Stimulated activated CD8-positive, alpha-beta memory T cell treated with anti-CD3 and anti-CD28 coated beads, Interleukin-7, amount 100 ng/mL, for 4 hours (primary cell): ENCODE data around the gene RUNX1.

ENCODE experiments used
- DNase-seq, 2 donors: peaks; one replicate each; pipeline ENCODE4 v3.0.0-alpha.2; 2020; ENCODE audit warnings: low read depth in 2 of 2

Gene RUNX1

DNA sequence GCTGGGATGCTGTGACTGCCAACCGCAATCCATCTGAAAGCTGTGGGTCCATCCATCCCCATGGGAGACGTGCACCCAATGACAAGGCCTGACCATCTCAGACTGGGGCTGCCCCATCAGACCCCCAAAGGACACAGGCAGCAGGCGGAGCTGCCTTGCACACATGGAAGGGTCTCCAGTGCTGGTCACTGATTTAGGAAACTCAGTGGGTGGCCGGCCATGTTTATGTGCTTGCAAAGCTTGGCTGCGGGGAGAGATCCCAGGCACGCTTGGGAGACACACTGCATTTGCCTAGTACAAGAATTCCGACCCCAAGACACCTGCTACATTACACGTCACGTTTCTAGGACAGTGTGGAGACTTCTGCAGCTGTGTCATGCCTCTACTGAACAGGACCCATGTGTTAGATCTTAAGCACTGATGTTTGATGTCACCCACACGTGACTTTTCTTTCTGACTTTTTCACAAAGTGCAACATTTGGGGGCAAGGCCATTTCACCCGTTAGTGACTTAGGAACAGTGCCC, 198.9 kb downstream of the RUNX1 start:
- DNase-seq: no peak

DNA sequence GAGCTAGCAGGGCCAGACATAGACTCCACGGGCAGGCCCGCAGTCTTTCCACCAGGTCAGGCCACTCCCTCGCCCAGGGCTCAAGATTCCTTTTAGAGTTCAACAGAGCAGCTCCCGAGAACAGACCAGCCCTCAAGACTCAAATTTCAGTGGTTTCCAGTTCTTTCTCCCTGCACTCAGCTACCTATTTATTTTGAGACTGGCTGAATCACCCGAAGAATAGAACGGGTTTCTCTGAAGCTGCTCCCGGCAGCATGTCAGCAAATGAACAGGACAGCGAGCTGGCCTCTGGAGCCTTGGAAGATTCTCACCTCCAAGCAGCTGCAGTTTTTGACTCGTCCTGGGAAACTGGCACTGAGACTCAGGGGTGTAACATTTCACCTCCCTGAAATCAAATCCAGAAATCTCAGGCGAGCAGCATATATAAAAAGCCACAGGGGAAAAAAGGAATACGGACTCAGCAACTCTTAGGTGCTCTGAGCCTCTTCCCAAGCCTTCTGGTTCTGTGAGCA, 202.4 kb downstream of the RUNX1 start:
- no peak for DNase-seq

DNA sequence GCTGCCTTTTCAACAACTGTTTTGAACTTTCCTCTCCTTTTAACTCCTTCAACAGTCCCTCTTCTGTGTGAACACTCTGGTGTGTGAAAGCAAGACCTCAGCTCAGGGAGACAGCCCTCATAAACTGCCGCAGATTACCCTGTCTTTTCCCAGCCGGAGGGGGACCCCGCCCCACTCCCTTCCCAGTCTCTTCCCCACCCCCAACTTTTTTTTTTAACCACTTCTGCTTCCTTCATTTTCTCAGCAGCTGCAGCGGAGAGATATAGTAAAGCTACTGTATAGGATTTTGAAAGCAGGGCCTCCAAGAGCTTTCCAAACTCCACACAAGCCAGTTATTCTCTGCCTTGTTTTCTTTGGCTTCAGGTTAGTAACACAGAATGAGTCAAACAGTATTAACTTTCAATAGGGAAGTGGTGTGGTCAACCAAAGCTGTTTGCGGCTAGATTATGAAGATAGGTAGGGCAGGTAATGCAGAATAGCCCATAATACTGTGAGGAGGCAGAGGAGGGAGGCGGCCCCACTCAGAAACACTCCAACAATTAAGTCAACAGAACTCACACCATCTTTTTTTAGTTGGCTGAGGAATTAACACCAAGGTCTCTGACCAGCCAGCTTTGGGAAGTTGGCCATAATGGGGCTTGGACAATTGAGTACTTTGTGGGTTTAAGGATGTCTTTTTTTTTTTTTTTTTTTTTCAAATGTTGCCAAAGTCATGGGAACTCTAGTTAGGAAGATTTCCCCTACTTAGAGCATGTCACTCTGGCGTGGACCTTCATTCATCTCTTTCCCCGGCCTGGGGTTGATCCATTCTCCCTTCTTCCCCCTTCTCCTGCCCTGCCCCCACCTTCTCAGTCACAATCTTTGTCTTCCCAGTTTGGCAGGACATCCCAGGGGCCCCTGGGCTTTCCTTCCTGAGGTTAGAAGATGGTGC, 203.3 kb downstream of the RUNX1 start:
- DNase-seq: peak in 1 of 2 donors; percentile 8

DNA sequence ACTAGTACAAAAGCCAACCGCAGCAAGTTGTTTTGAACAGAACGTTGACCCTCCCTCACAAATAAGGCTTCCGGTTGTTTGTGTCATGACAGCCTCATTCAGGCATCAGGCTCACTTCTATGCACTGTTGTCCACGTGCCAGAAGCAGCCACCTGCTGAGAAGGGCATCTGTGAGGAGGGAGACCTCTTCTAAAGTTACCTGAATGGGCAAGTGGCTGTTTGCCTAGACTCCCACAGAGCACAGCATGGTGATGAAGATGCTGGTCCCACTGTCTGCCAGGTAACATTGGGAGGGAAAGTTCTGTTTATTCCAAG, 204.2 kb downstream of the RUNX1 start:
- DNase-seq: no peak

DNA sequence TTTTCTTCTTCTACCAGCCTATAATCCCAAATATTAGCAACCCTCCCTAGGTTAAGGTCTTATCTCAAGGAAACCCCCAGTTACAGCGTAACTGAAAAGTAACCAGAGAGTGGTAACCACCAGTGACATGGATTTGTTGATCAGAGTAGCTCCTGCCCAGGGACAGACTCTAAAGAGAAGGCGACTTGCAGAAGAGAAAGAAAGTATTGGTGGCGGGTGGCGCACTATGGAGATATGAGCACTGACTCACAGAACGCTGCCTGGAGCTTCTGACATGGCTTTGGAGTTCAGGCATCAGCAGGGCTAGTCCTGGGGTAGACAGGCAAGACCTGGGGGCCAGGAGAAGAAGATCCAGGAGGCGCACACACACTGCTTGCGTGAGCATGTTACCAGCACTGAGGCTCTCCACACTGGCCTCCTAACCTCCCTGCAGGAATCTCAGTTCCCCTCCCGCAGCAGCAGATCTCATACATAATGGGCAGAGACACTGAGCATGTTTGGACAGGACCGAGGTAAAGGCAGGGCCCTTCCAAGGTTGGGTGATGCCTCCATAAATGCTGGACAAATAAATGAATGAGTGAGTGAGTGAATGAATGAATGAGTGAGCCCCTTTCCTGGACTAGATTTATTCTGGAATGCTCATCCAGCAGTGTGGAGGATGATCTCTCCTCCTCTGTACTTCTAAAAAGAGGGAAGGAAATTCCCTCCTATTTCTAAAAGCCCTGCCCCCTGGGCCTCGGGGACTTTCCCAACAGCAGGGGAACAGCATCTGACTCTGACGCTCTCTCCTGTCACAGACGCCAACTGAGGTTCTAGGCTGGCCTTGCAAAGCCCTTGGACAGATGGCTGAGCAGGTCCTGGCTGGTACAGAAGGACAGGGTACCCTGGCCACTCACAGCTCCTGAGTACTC, 204.8 kb downstream of the RUNX1 start:
- no peak for DNase-seq

GRCh38 chr21:34843562-34843961, 205.5 kb downstream of the RUNX1 start:
- no peak for DNase-seq

DNA sequence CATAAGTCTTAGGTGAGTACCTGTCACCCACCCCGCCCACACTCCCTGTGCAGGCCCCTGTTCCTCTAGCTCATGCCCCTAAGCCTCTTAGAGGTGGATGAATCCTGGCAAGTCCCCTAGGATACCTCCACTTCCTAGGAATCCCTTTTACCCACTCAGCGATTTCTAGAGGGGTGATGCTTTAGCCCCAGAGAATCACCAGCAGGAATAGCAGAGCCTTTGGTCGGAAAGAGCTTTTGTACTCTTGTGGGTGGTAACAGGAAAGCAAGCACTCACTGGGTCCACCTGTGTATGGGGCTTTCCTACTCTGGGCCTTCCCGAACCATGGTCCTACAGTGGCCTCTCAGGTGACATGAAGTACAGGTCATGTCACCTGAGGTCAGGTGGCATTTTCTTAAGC, 207.9 kb downstream of the RUNX1 start:
- DNase-seq: no peak

- DNase-seq: no peak
These were observed 208.4 kb downstream of the RUNX1 start for GRCh38 chr21:34840693-34841092.

DNA sequence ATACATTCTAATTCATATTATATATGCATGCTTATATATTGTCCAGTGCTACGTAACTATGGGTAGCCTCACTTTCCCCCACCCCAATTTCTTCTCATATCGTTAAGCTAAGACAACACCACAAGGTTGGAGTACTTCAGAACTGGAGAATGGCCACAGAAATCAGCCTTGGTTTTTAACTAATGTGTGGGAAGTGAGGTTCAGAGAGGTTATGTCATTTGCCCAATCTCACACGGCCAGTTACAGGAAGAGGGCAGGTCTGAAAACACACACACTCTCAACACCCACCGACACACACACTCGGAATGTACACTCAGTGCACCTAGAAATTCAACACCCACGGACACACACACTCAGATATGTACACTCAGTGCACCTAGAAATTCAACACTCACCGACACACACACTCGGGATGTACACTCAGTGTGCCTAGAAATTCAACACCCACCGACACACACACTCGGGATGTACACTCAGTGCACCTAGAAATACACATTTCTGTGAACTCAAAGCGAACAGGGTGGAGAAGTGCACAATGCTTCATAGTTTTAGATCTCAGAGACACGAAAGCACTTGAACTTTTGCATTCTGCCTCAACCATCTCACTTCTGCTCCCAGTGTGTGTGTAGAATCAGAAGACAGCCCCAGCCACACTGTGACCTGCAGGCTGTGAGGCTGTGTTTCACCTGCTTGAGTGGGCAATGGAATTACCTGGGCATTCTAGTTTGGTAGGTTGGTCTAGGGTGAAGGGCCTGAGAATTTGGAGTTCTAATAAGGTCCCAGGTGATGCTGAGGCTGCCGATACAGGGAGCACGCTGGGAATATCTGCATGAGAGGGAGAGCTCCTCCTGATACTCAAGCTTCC, 209.9 kb downstream of the RUNX1 start:
- DNase-seq: no peak

- DNase-seq: no peak
These were observed 212.1 kb downstream of the RUNX1 start for GRCh38 chr21:34836933-34837505.

DNA sequence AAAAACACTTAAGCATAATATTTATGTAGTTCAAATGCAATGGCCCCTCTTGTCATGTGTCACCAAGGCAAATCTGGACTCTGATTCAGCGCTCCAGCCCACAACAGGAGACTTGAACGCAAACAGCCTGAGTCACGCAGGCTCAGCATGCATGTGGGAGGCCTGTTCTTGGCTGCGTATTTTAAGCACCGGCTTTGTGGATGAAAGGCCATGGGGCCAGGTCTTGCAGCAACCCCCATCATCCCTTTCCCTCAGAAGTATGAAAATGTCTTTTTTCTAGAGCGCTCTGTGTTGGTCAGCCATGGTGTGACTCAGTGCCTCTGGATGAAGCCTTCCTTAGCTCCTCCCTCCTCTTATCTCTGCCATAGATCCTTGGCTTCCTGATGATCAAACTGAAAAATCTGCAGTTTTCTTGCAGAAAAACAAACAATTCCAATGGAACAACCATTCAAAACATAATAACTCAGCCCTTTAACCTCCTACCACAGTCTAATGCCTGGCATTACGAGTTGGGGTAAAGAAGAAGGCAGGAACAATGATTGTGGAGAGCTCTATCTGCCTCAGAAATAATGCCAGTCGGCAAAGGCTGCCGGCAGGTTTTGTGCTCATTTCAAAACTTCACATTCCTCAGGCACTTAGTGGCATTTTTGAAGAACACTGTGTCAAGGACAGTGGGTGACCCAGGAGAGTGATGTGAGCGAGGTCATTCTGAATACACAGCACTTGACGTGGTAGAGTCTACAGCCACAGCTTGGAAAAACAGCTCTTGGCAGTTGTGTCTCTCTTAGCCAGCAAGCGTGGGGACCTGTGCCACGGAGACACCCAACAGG, 212.8 kb downstream of the RUNX1 start:
- no peak for DNase-seq

- no peak for DNase-seq
These were observed 213.6 kb downstream of the RUNX1 start for GRCh38 chr21:34835526-34835925.

DNA sequence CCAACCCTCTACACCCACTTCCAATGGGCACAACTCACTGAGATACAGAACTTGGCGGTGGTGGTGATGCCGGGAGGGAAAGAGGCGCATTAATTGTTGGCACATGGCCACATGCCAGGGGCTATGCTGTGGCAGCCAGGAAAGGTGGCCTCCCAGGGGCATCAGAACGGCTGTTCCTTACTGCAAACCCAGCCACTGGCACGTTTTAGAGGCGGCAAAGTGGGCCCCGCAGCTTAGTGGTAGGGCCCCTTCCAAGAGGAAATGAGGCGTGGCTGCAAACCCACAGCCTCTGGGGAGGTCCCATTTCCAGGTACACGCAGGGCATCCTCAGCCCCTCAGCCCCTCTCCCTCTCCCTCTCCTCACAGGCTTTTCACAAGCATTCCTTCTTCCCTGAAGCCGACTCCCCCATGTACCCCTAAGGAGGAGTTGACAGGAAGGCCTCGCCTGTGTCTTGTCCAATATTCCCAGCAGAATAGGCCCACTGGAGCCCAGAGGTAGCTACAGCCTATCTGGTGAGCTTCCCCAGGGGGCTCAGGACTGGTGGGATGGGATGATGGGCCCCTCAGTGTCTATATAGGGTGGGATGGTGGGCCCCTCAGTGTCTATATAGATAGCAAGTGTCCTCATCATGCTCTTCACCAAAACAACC, 214.1 kb downstream of the RUNX1 start:
- DNase-seq: no peak

DNA sequence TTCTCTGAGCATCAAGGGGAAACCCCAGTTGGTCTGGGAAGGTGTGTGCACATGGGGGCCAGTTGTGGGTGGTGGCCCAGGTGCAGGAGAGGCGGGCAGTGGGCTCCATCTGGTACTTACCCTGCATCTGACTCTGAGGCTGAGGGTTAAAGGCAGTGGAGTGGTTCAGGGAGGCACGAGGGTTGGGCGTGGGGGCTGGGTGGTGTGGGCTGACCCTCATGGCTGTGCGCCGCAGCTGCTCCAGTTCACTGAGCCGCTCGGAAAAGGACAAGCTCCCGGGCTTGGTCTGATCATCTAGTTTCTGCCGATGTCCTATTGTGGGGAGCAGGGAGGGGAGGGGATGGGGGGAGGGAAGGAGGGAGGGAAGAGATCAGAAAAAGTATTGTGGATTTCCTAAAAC, 214.8 kb downstream of the RUNX1 start:
- no peak for DNase-seq

- DNase-seq: no peak
These were observed 215.6 kb downstream of the RUNX1 start for GRCh38 chr21:34833465-34833864.

GRCh38 chr21:34830386-34831170, 218.5 kb downstream of the RUNX1 start:
- no peak for DNase-seq

GRCh38 chr21:34827445-34828235, 221.5 kb downstream of the RUNX1 start:
- DNase-seq: no peak

DNA sequence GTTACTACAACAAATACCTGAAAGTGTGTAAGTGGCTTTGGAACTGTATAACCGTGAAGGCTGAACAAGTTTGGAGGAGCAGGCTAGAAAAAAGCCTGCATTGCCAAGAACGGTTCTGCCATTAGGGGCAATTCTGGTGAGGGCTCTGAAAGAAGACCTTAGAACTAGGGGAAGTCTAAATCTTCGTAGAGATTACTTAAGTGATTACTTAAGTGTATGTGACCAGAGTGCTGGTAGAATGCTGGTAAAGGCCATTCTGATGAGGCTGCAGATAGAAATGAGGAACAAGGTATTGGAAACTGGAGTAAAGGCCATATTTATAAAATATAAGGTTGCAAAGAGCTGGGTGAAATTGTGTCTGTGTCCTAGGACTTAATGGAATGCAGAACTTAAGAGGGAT, 222.3 kb downstream of the RUNX1 start:
- DNase-seq: no peak
